Fibroblast of lung (primary cell): ENCODE results near the gene HSPG2.

Experiments
- EZH2 ChIP-seq: IDR thresholded peaks from 2 replicates; pipeline ENCODE4 v1.5.1; 2012; ENCODE audit warnings: low read length, control low read depth, mild to moderate bottlenecking; ENCODE audit errors: missing control alignments
- TF ChIP-seq, protein P1 (sequence below), 2 donors: IDR thresholded peaks in 1 of 2; conservative IDR thresholded peaks in 1 of 2; 1 replicate in 1 of 2; 2 replicates in 1 of 2; pipeline ENCODE4 v1.5.1; 2011 to 2012; ENCODE audit warnings: low read length in 2 of 2, control low read depth in 1 of 2, inconsistent platforms in 1 of 2, low read depth in 1 of 2, mild to moderate bottlenecking in 1 of 2

DNA sequence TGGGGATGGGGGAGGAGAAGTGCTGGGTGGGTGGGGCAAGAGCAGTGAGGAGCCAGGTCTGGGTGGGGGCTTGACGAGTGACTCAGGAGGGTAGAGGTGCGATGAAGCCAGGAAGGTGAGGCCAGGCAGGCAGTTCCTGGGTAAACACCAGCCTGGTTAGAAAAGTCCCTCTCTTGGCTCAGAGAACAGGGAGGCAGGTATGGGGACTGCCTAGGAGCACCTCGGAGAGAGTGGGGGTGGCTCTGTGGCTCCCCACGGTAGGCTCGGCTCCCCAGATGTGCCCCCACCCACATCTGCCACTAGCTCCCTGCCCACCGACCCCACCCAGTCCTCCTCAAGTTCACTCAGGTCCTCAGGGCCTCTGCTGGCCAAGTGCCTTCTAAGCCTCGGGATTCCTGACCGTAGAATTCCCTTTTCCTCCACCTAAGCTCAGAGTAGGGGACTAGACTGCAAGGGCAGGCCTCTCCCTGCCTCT lies 1.2 kb downstream of the HSPG2 start:
- TF ChIP-seq, protein P1, sequence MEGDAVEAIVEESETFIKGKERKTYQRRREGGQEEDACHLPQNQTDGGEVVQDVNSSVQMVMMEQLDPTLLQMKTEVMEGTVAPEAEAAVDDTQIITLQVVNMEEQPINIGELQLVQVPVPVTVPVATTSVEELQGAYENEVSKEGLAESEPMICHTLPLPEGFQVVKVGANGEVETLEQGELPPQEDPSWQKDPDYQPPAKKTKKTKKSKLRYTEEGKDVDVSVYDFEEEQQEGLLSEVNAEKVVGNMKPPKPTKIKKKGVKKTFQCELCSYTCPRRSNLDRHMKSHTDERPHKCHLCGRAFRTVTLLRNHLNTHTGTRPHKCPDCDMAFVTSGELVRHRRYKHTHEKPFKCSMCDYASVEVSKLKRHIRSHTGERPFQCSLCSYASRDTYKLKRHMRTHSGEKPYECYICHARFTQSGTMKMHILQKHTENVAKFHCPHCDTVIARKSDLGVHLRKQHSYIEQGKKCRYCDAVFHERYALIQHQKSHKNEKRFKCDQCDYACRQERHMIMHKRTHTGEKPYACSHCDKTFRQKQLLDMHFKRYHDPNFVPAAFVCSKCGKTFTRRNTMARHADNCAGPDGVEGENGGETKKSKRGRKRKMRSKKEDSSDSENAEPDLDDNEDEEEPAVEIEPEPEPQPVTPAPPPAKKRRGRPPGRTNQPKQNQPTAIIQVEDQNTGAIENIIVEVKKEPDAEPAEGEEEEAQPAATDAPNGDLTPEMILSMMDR (conservative IDR thresholded peaks at IDR 0.05 in 1 of 2, IDR thresholded peaks at IDR 0.05 in 1 of 2; ENCODE audit: low read depth in 1 of 2, low read length in 2 of 2) = no peak
- no peak for TF ChIP-seq EZH2
